GM13977 (cell line): ENCODE data around the gene E4F1.

ENCODE experiments used
- DNase-seq: peaks from one replicate; pipeline ENCODE4 v3.0.0; 2012; ENCODE audit warnings: low spot score
- CTCF ChIP-seq: IDR thresholded peaks from 2 replicates; pipeline ENCODE4 v1.5.1; 2012; ENCODE audit warnings: mild to moderate bottlenecking, control low read depth; ENCODE audit not compliant: insufficient read depth; ENCODE audit errors: extremely low read depth, missing control alignments
- in situ Hi-C: fragments of 300-500 bp; cut with MboI; formaldehyde crosslinking; loops from one replicate; pipeline ENCODE4 v1.12.0; 2022; ENCODE audit warnings: low sequenced_read_pairs, low pct_unique_long_range_greater_than_20kb, mixed read lengths, inconsistent platforms; ENCODE audit not compliant: unreplicated experiment

E4F1 gene

GRCh38 chr16:2188395-2188794, 35.0 kb upstream of the E4F1 start:
- in situ Hi-C loops: no loop called here
- no peak for TF ChIP-seq CTCF
- DNase-seq: no peak

GRCh38 chr16:2189252-2189893, 34.0 kb upstream of the E4F1 start:
- TF ChIP-seq CTCF: no peak
- in situ Hi-C loops: no loop called here
- no peak for DNase-seq

GRCh38 chr16:2190002-2190658, 33.3 kb upstream of the E4F1 start:
- no peak for TF ChIP-seq CTCF
- DNase-seq: no peak
- in situ Hi-C loops: no loop called here

- no peak for TF ChIP-seq CTCF
- in situ Hi-C loops: no loop called here
- no peak for DNase-seq
Observed at GRCh38 chr16:2190659-2191445, 32.5 kb upstream of the E4F1 start.

GRCh38 chr16:2191446-2191706, 32.0 kb upstream of the E4F1 start:
- TF ChIP-seq CTCF: no peak
- in situ Hi-C loops: no loop called here
- DNase-seq: no peak

GRCh38 chr16:2194166-2194834, 29.1 kb upstream of the E4F1 start:
- TF ChIP-seq CTCF: no peak
- DNase-seq: no peak
- in situ Hi-C loops: no loop called here
